Measurements from ENCODE around the gene SFI1.

Gene SFI1

GRCh38 chr22:31532060-31532459 lies 35.7 kb downstream of the SFI1 start:
- Histone ChIP-seq H3K36me3 (replicated peaks in 1 of 2; ENCODE audit: control insufficient read depth in 2 of 2, insufficient read depth in 2 of 2, low read length in 2 of 2) (peaks cover 0 to 36% of the 10 kb centered on the region in 2 donors), H3K18ac (ENCODE audit: low read length) (no peak overlapping the region), H3K4ac (ENCODE audit: low read length) (no peak overlapping the region), H2AK5ac (ENCODE audit: low read depth, low read length) (no peak overlapping the region), H3K23ac (ENCODE audit: low read depth, low read length, poor library complexity) (no peak overlapping the region), H3K9me3 (replicated peaks in 1 of 2; ENCODE audit: control insufficient read depth in 2 of 2, insufficient read depth in 1 of 2, low read depth in 1 of 2, low read length in 2 of 2) (peaks cover 0 to 4% of the 10 kb centered on the region in 2 donors), H2BK5ac (ENCODE audit: low read length) (no peak overlapping the region), H3K4me2 (ENCODE audit: insufficient read depth, low read length, poor library complexity, severe bottlenecking) (no peak overlapping the region), H4K8ac (ENCODE audit: low read depth, low read length) (no peak overlapping the region), H2BK120ac (ENCODE audit: low read depth, low read length) (no peak overlapping the region), H2BK15ac (ENCODE audit: low read length) (no peak overlapping the region), H4K91ac (ENCODE audit: low read depth, low read length, poor library complexity) (no peak overlapping the region), H3K4me3 (ENCODE audit: low read length in 2 of 2) (no peak overlapping the region), H3K79me1 (ENCODE audit: low read depth, low read length) (no peaks in the 10 kb centered on the region), H3K4me1 (ENCODE audit: control insufficient read depth in 2 of 2, insufficient read depth in 1 of 2, low read depth in 1 of 2, low read length in 2 of 2) (peaks cover 0 to 2% of the 10 kb centered on the region in 2 donors), H3K27ac (replicated peaks; ENCODE audit: low read length) (no peak overlapping the region), H3K14ac (ENCODE audit: low read length) (no peak overlapping the region), H3K27me3 (ENCODE audit: control insufficient read depth in 3 of 3, insufficient read depth in 3 of 3, low read depth in 1 of 3, low read length in 3 of 3) (no peaks in the 10 kb centered on the region), H3K9ac (ENCODE audit: low read depth, low read length, poor library complexity) (no peak overlapping the region), H2AFZ (ENCODE audit: low read length) (no peak overlapping the region), H2BK12ac (ENCODE audit: low read length) (no peak overlapping the region)
- no CpG with 5 or more reads among the region's 1 CpG for WGBS, 2 donors (ENCODE audit: extremely low coverage in 2 of 2, insufficient read length in 2 of 2, insufficient replicate concordance in 1 of 2)
- no peak for DNase-seq (ENCODE audit: low spot score)

- H3K23ac ChIP-seq (ENCODE audit: low read depth, low read length, poor library complexity): no peak overlapping the region
- H3K4me3 ChIP-seq (ENCODE audit: low read length in 2 of 2): no peak overlapping the region
- no peak overlapping the region for H2AK5ac ChIP-seq (ENCODE audit: low read depth, low read length)
- H3K18ac ChIP-seq (ENCODE audit: low read length): no peak overlapping the region
- no peak overlapping the region for H2BK15ac ChIP-seq (ENCODE audit: low read length)
- no peaks in the 10 kb centered on the region for H3K79me1 ChIP-seq (ENCODE audit: low read depth, low read length)
- H3K4me1 ChIP-seq (ENCODE audit: control insufficient read depth in 2 of 2, insufficient read depth in 1 of 2, low read depth in 1 of 2, low read length in 2 of 2): peaks cover 0 to 2% of the 10 kb centered on the region in 2 donors
- H3K9me3 ChIP-seq (replicated peaks in 1 of 2; ENCODE audit: control insufficient read depth in 2 of 2, insufficient read depth in 1 of 2, low read depth in 1 of 2, low read length in 2 of 2): peaks cover 0 to 4% of the 10 kb centered on the region in 2 donors
- H3K9ac ChIP-seq (ENCODE audit: low read depth, low read length, poor library complexity): no peak overlapping the region
- no peak overlapping the region for H2BK12ac ChIP-seq (ENCODE audit: low read length)
- H2AFZ ChIP-seq (ENCODE audit: low read length): no peak overlapping the region
- no peak overlapping the region for H3K4me2 ChIP-seq (ENCODE audit: insufficient read depth, low read length, poor library complexity, severe bottlenecking)
- no CpG with 5 or more reads among the region's 5 CpGs for WGBS, 2 donors (ENCODE audit: extremely low coverage in 2 of 2, insufficient read length in 2 of 2, insufficient replicate concordance in 1 of 2)
- H2BK120ac ChIP-seq (ENCODE audit: low read depth, low read length): no peak overlapping the region
- no peak for DNase-seq (ENCODE audit: low spot score)
- H3K4ac ChIP-seq (ENCODE audit: low read length): no peak overlapping the region
- H3K27ac ChIP-seq (replicated peaks; ENCODE audit: low read length): no peak overlapping the region
- no peak overlapping the region for H4K91ac ChIP-seq (ENCODE audit: low read depth, low read length, poor library complexity)
- H2BK5ac ChIP-seq (ENCODE audit: low read length): no peak overlapping the region
- no peaks in the 10 kb centered on the region for H3K27me3 ChIP-seq (ENCODE audit: control insufficient read depth in 3 of 3, insufficient read depth in 3 of 3, low read depth in 1 of 3, low read length in 3 of 3)
- no peak overlapping the region for H3K14ac ChIP-seq (ENCODE audit: low read length)
- H4K8ac ChIP-seq (ENCODE audit: low read depth, low read length): no peak overlapping the region
- peaks cover 0 to 37% of the 10 kb centered on the region in 2 donors for H3K36me3 ChIP-seq (replicated peaks in 1 of 2; ENCODE audit: control insufficient read depth in 2 of 2, insufficient read depth in 2 of 2, low read length in 2 of 2)
Measured at GRCh38 chr22:31533374-31533773, 37.0 kb downstream of the SFI1 start.

GRCh38 chr22:31537019-31537535 lies 40.7 kb downstream of the SFI1 start:
- Histone ChIP-seq H3K4me3 (ENCODE audit: low read length in 2 of 2) (no peak overlapping the region), H3K27me3 (ENCODE audit: control insufficient read depth in 3 of 3, insufficient read depth in 3 of 3, low read depth in 1 of 3, low read length in 3 of 3) (no peaks in the 10 kb centered on the region), H3K27ac (replicated peaks; ENCODE audit: low read length) (no peak overlapping the region), H2AFZ (ENCODE audit: low read length) (no peak overlapping the region), H4K91ac (ENCODE audit: low read depth, low read length, poor library complexity) (no peak overlapping the region), H2BK120ac (ENCODE audit: low read depth, low read length) (no peak overlapping the region), H2BK5ac (ENCODE audit: low read length) (no peak overlapping the region), H3K18ac (ENCODE audit: low read length) (no peak overlapping the region), H3K4ac (ENCODE audit: low read length) (no peak overlapping the region), H4K8ac (ENCODE audit: low read depth, low read length) (no peak overlapping the region), H3K4me1 (ENCODE audit: control insufficient read depth in 2 of 2, insufficient read depth in 1 of 2, low read depth in 1 of 2, low read length in 2 of 2) (peaks cover 0 to 2% of the 10 kb centered on the region in 2 donors), H3K4me2 (ENCODE audit: insufficient read depth, low read length, poor library complexity, severe bottlenecking) (no peak overlapping the region), H2AK5ac (ENCODE audit: low read depth, low read length) (no peak overlapping the region), H3K79me1 (ENCODE audit: low read depth, low read length) (no peaks in the 10 kb centered on the region), H3K14ac (ENCODE audit: low read length) (no peak overlapping the region), H2BK15ac (ENCODE audit: low read length) (no peak overlapping the region), H3K9ac (ENCODE audit: low read depth, low read length, poor library complexity) (no peak overlapping the region), H2BK12ac (ENCODE audit: low read length) (no peak overlapping the region), H3K9me3 (replicated peaks in 1 of 2; ENCODE audit: control insufficient read depth in 2 of 2, insufficient read depth in 1 of 2, low read depth in 1 of 2, low read length in 2 of 2) (peaks cover 0 to 4% of the 10 kb centered on the region in 2 donors), H3K23ac (ENCODE audit: low read depth, low read length, poor library complexity) (no peak overlapping the region), H3K36me3 (replicated peaks in 1 of 2; ENCODE audit: control insufficient read depth in 2 of 2, insufficient read depth in 2 of 2, low read length in 2 of 2) (peaks cover 0 to 24% of the 10 kb centered on the region in 2 donors)
- no CpG with 5 or more reads among the region's 8 CpGs for WGBS, 2 donors (ENCODE audit: extremely low coverage in 2 of 2, insufficient read length in 2 of 2, insufficient replicate concordance in 1 of 2)
- DNase-seq (ENCODE audit: low spot score): no peak

- Histone ChIP-seq H3K79me1 (ENCODE audit: low read depth, low read length) (no peaks in the 10 kb centered on the region), H3K9ac (ENCODE audit: low read depth, low read length, poor library complexity) (no peak overlapping the region), H2BK5ac (ENCODE audit: low read length) (no peak overlapping the region), H3K27ac (replicated peaks; ENCODE audit: low read length) (no peak overlapping the region), H4K91ac (ENCODE audit: low read depth, low read length, poor library complexity) (no peak overlapping the region), H3K27me3 (ENCODE audit: control insufficient read depth in 3 of 3, insufficient read depth in 3 of 3, low read depth in 1 of 3, low read length in 3 of 3) (no peaks in the 10 kb centered on the region), H4K8ac (ENCODE audit: low read depth, low read length) (no peak overlapping the region), H3K18ac (ENCODE audit: low read length) (no peak overlapping the region), H3K36me3 (replicated peaks in 1 of 2; ENCODE audit: control insufficient read depth in 2 of 2, insufficient read depth in 2 of 2, low read length in 2 of 2) (peaks cover 0 to 18% of the 10 kb centered on the region in 2 donors), H3K23ac (ENCODE audit: low read depth, low read length, poor library complexity) (no peak overlapping the region), H3K9me3 (replicated peaks in 1 of 2; ENCODE audit: control insufficient read depth in 2 of 2, insufficient read depth in 1 of 2, low read depth in 1 of 2, low read length in 2 of 2) (peaks cover 0 to 4% of the 10 kb centered on the region in 2 donors), H2BK12ac (ENCODE audit: low read length) (no peak overlapping the region), H2BK120ac (ENCODE audit: low read depth, low read length) (no peak overlapping the region), H3K4me2 (ENCODE audit: insufficient read depth, low read length, poor library complexity, severe bottlenecking) (no peak overlapping the region), H3K4me1 (ENCODE audit: control insufficient read depth in 2 of 2, insufficient read depth in 1 of 2, low read depth in 1 of 2, low read length in 2 of 2) (no peaks in the 10 kb centered on the region), H2AFZ (ENCODE audit: low read length) (no peak overlapping the region), H2BK15ac (ENCODE audit: low read length) (no peak overlapping the region), H2AK5ac (ENCODE audit: low read depth, low read length) (no peak overlapping the region), H3K4ac (ENCODE audit: low read length) (no peak overlapping the region), H3K4me3 (ENCODE audit: low read length in 2 of 2) (no peak overlapping the region), H3K14ac (ENCODE audit: low read length) (no peak overlapping the region)
- no CpG with 5 or more reads among the region's 5 CpGs for WGBS, 2 donors (ENCODE audit: extremely low coverage in 2 of 2, insufficient read length in 2 of 2, insufficient replicate concordance in 1 of 2)
- DNase-seq (ENCODE audit: low spot score): no peak
Measured at GRCh38 chr22:31538815-31539214, 42.5 kb downstream of the SFI1 start.

All from neuronal stem cell (in vitro differentiated cells).